Adipocyte (in vitro differentiated cells): ENCODE results near the gene CPSF4L.

Experiments used
- DNase-seq: peaks from one replicate; pipeline ENCODE4 v3.0.0-alpha.2; 2015; ENCODE audit warnings: low read depth
- H3K27me3 ChIP-seq: replicated peaks from 2 replicates; pipeline ENCODE4 v1.7.0; 2013; ENCODE audit warnings: mild to moderate bottlenecking, low read length, moderate library complexity; ENCODE audit not compliant: control insufficient read depth, insufficient read depth
- H3K36me3 ChIP-seq: 2 replicates; pipeline ENCODE4 v1.7.0; 2013; ENCODE audit warnings: low read length, mild to moderate bottlenecking, moderate library complexity; ENCODE audit not compliant: control insufficient read depth, insufficient read depth, severe bottlenecking
- H3K4me1 ChIP-seq: 2 replicates; pipeline ENCODE4 v1.7.0; 2013; ENCODE audit warnings: mild to moderate bottlenecking, low read length, moderate library complexity; ENCODE audit not compliant: control insufficient read depth, insufficient read depth
- H3K4me3 ChIP-seq: 2 replicates; pipeline ENCODE4 v1.7.0; 2013; ENCODE audit warnings: mild to moderate bottlenecking, low read length, moderate library complexity
- H3K9ac ChIP-seq: 2 replicates; pipeline ENCODE4 v1.7.0; 2013; ENCODE audit warnings: mild to moderate bottlenecking, low read length, moderate library complexity
- H3K9me3 ChIP-seq: 2 replicates; pipeline ENCODE4 v1.7.0; 2013; ENCODE audit warnings: mild to moderate bottlenecking, low read length, moderate library complexity; ENCODE audit not compliant: control insufficient read depth

Gene CPSF4L

DNA sequence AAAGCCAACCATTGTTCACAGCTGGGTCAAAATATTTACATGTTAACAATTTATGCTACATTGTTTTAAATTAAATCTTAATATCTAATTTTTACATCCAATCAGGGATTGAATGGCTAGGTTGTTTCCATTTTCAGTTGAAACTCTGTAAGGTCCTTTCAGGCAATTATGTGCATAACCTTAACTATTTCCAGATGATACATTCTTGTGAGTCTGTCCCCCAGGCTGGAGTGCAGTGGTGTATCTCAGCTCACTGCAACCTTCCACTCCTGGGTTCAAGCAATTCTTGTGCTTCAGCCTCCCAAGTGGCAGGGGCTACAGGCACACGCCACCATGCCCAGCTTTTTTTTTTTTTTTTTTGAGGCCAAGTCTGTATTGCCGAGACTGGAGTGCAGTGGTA lies 39.7 kb upstream of the CPSF4L start:
- peak; percentile 64 for DNase-seq
- Histone ChIP-seq H3K27me3 (no peaks in the 10 kb centered on the region), H3K36me3 (peaks cover 15% of the 10 kb centered on the region), H3K4me1 (peaks cover 60% of the 10 kb centered on the region), H3K4me3 (no peak overlapping the region), H3K9me3 (no peaks in the 10 kb centered on the region), H3K9ac (no peak overlapping the region)

GRCh38 chr17:73300392-73300791 lies 38.7 kb upstream of the CPSF4L start:
- Histone ChIP-seq H3K9me3 (no peaks in the 10 kb centered on the region), H3K4me3 (no peak overlapping the region), H3K9ac (no peak overlapping the region), H3K36me3 (peaks cover 11% of the 10 kb centered on the region), H3K4me1 (peaks cover 50% of the 10 kb centered on the region), H3K27me3 (no peaks in the 10 kb centered on the region)
- DNase-seq = no peak

GRCh38 chr17:73297934-73298861 lies 36.5 kb upstream of the CPSF4L start:
- Histone ChIP-seq H3K36me3 (peaks cover 11% of the 10 kb centered on the region), H3K9ac (no peak overlapping the region), H3K4me3 (no peak overlapping the region), H3K27me3 (no peaks in the 10 kb centered on the region), H3K4me1 (peaks cover 44% of the 10 kb centered on the region), H3K9me3 (no peaks in the 10 kb centered on the region)
- no peak for DNase-seq

- peak; percentile 77 for DNase-seq
- no peaks in the 10 kb centered on the region for H3K9me3 ChIP-seq
- peaks cover 2% of the 10 kb centered on the region for H3K36me3 ChIP-seq
- H3K4me3 ChIP-seq = no peak overlapping the region
- peaks cover 60% of the 10 kb centered on the region for H3K4me1 ChIP-seq
- H3K9ac ChIP-seq = peak overlapping the region; percentile 70
- no peaks in the 10 kb centered on the region for H3K27me3 ChIP-seq
These were observed 31.8 kb upstream of the CPSF4L start for GRCh38 chr17:73293480-73293911.

- DNase-seq = no peak
- H3K9me3 ChIP-seq = no peaks in the 10 kb centered on the region
- H3K9ac ChIP-seq = peak overlapping the region; percentile 70
- peaks cover 63% of the 10 kb centered on the region for H3K4me1 ChIP-seq
- H3K36me3 ChIP-seq = no peaks in the 10 kb centered on the region
- H3K27me3 ChIP-seq = no peaks in the 10 kb centered on the region
- no peak overlapping the region for H3K4me3 ChIP-seq
These were observed 31.4 kb upstream of the CPSF4L start for GRCh38 chr17:73293031-73293430.

DNA sequence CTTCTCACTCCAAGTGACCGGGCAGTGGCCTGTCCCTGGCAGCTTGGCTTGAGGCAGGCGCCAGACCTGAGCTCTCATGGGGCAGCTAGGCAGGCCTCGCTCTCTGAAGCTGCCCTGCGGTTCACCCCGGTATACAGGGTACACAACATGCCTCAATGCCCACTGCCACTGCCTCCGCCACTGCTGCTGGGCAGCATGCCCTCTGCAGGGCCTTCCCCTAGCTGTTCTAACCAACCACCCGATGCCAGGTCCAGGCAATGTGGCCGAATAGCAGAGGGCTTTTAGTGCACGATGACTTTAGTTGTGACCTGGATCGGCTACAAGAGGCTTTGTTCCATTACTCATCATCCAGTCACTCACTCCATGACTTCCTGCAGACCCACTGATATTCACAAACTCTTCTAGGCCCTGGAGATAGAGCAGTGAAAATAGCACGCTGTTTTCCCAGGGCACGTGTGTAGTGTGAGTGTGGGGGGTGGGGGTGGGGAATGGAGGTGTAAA lies 30.4 kb upstream of the CPSF4L start:
- peak overlapping the region; percentile 70 for H3K9ac ChIP-seq
- H3K36me3 ChIP-seq = peaks cover 2% of the 10 kb centered on the region
- no peaks in the 10 kb centered on the region for H3K27me3 ChIP-seq
- H3K4me3 ChIP-seq = peak overlapping the region; percentile 57
- H3K9me3 ChIP-seq = no peaks in the 10 kb centered on the region
- DNase-seq = peak; percentile 62
- peaks cover 73% of the 10 kb centered on the region for H3K4me1 ChIP-seq

- H3K4me1 ChIP-seq = peaks cover 80% of the 10 kb centered on the region
- peak overlapping the region; percentile 70 for H3K9ac ChIP-seq
- H3K4me3 ChIP-seq = peak overlapping the region; percentile 57
- peaks cover 2% of the 10 kb centered on the region for H3K36me3 ChIP-seq
- no peaks in the 10 kb centered on the region for H3K27me3 ChIP-seq
- no peaks in the 10 kb centered on the region for H3K9me3 ChIP-seq
- DNase-seq = peak; percentile 91
These were observed 29.7 kb upstream of the CPSF4L start for GRCh38 chr17:73291260-73291801.

DNA sequence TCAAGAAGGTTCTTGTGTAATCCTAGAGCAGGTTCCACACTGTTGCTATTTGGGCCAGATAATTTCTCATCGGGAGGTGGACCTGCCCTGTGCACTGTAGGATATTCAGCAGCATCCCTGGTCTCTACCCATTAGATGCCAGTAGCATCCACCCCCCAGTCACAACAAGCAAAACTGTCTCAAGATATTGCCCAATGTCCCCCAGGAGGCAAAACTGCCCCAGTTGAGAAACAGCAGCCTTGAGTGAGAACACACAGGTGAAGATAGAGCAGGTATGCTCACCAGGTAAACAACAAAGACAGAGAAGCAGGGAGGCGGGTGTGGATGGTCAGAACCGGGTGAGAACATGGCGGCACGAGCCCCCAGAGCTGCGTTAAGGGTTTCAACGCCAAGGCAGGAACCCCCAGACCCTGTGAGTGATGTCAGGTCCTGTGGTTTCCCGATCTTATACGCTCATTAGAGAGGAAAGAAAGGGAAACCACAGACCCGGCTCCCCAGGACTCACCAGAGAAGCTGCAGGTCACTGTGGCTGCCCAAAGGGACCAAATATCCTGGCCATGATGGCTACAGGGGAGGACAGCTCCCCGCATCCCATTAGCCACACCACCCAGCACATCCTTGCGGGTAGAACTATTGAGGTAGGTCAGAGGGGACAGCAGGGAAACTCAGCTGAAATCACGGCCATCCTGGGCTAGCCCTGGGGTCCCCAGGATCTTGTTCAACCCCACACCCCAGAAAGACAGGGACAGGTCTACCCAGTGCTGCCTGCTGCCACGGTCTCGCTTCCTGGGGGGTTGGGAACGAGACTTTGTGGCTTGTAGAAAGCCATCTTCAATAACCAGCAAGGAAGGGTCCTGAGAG lies 28.9 kb upstream of the CPSF4L start:
- Histone ChIP-seq H3K27me3 (no peaks in the 10 kb centered on the region), H3K9ac (peak overlapping the region; percentile 44), H3K4me3 (no peak overlapping the region), H3K9me3 (no peaks in the 10 kb centered on the region), H3K4me1 (peaks cover 87% of the 10 kb centered on the region), H3K36me3 (peaks cover 9% of the 10 kb centered on the region)
- no peak for DNase-seq

- DNase-seq = no peak
- Histone ChIP-seq H3K36me3 (peaks cover 18% of the 10 kb centered on the region), H3K9ac (peak overlapping the region; percentile 2), H3K4me1 (peaks cover 88% of the 10 kb centered on the region), H3K9me3 (no peaks in the 10 kb centered on the region), H3K27me3 (no peaks in the 10 kb centered on the region), H3K4me3 (no peak overlapping the region)
These were observed 28.0 kb upstream of the CPSF4L start for GRCh38 chr17:73289549-73290254.

DNA sequence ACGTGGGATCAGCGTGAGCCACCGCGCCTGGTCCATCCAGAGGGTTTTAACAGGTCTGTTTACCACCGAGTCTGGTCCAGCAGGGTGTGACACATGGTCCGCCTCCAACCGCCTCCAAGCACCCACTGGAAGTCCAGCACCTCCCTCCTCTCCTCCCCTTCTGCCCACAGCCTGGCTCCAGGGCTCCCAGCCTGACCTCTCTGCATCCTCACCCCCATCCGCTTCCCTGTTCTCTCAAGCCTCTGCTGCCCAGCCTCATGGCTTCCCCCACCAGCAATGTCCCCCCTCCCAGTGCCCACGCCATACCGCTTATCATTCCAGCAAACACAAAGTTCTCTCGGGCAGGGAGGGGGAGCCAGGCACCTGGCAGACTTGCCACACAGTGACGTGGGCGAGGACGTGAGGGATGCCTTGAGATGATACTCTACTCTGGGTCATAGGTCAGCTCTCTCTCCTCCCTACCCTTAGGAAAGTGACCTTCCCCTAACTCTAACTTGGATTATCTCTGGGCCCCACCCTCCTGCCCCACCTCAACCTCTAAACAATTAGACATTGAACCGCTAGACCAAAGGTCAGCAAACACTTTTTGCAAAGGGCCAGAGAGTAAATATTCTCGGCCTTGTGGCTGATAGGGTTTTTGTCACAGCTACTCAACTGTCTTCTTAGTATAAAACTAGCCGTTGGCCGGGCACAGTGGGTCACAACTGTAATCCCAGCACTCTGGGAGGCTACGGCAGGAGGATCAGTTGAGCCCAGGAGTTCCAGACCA lies 27.0 kb upstream of the CPSF4L start:
- Histone ChIP-seq H3K4me3 (no peak overlapping the region), H3K27me3 (no peaks in the 10 kb centered on the region), H3K9ac (no peak overlapping the region), H3K4me1 (peaks cover 82% of the 10 kb centered on the region), H3K36me3 (peaks cover 27% of the 10 kb centered on the region), H3K9me3 (no peaks in the 10 kb centered on the region)
- DNase-seq = no peak
